Dedifferentiated amniotic fluid mesenchymal stem cell (primary cell): ENCODE measurements around the gene ERGIC1.
"Not testable (repeated sequence)": the region's sequence is repeated elsewhere in the genome, so short reads cannot be mapped to it uniquely, and the experiment has no call there.

ENCODE experiments used
- DNase-seq: peaks from one replicate; pipeline ENCODE4 v3.0.0-alpha.2; 2016; ENCODE audit errors: extremely low spot score

ERGIC1 gene

DNA sequence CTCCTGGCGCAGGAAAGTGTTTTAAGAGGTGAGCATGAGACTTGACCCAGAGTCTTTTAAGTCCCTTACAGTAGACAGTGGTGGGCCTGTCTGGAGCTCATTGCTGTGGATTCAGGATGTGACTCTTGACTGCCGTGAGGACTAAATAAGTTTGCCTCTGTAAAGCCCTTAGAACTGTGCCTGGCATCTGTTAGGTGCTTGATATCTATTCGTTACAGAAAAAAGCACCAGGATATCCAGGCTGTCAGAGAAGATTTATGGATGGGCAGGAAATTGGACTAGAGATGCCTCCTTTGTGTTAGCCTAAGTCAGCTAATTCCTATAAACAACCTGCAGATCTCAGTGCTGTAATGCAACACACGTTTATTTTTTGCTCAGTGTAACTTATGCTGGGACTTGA, 12.6 kb downstream of the ERGIC1 start:
- DNase-seq = no peak

GRCh38 chr5:172847584-172847983, 13.5 kb downstream of the ERGIC1 start:
- DNase-seq = not testable (repeated sequence)

DNA sequence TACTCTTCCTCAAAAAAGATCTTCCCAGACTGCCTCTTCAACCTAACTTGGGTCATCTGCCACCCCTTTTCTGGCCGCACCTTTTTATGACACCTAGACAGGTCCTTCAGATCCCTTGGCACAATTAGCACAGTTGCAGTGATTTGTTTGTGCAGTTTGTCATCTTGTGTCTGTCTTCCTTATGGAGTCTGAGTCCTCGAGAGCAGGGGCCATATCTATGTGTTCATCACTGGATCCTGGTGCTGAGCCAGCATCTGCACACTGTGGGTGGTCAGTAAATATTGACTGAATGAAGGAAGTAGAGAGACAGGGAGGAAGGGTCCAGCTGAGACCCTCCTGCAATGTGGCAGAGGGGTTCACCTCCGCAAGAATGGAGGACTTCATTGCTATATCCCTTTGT, 14.4 kb downstream of the ERGIC1 start:
- DNase-seq = no peak

DNA sequence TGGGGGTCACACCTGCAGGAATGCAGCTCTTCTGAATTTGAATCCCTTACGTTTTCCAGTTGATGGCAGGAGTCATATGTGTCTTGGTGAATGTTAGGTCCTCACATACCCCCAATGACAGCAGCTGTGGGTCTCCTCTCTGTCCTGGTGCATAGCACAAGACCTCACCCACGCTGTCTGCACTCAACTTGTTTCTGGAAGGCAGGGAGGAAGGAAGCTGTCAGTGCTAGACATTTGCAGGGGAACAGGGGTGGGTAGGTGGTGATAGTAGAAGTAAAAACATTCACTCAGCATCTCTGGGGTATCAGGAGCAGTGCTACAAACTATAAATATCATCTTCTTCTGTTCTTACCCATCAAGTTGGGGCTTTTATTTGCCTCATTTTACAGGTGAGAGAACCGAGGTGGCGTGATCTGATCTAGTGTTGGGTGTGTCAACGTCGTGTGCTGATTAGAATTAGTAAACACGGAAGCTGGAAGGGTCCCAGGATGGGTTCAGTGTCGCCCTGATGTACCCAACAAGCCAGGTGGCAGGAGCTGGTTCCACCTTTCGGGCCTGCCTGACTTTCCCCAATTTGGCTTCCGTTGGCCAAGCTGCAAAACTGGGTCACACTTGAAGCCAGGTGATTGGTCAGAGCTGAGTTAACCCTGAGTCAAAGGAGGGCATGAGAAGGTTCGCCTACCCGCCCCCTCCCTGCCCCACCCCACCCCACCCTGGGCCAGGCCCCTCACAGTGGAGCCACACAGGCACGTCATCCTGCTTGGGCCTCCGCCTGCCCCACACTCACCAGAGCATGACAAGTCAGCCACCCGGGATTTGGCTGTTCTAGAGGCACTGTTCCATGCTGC, 15.8 kb downstream of the ERGIC1 start:
- no peak for DNase-seq

- no peak for DNase-seq
Observed at GRCh38 chr5:172850454-172850797, 16.4 kb downstream of the ERGIC1 start.

GRCh38 chr5:172851254-172851653, 17.2 kb downstream of the ERGIC1 start:
- DNase-seq = not testable (repeated sequence)

- DNase-seq = no peak
Observed at GRCh38 chr5:172852490-172853354, 18.7 kb downstream of the ERGIC1 start.

DNA sequence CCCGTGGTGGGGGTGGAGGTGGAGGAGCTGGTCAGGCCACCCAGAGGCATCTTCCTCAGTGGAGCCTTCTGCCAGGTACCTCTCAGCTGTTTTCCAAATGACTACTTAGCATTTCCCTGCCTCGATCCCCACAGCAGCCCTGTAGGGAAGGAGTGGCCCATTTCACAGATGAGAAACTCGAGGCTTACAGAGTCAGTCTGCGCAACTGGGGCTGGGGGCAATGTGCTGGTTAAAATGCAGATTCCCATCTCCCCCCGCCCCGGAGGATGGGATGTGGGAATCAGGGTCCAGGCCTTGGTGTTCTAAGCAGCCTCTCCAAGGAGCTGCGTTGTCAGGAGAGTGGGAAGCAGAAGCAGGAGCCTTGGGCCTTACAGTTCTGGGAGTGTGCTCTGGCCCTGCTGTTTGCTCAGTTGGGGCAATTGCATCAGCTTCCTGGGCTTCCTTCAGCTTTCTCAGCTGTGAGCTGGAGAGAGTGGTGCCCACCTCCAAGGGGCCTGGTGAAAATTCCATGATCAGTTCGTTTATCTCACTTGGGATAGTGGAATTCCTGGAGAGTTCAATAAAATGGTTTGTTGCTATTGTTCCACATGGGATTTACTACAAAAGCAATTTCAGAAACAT, 19.4 kb downstream of the ERGIC1 start:
- no peak for DNase-seq

DNA sequence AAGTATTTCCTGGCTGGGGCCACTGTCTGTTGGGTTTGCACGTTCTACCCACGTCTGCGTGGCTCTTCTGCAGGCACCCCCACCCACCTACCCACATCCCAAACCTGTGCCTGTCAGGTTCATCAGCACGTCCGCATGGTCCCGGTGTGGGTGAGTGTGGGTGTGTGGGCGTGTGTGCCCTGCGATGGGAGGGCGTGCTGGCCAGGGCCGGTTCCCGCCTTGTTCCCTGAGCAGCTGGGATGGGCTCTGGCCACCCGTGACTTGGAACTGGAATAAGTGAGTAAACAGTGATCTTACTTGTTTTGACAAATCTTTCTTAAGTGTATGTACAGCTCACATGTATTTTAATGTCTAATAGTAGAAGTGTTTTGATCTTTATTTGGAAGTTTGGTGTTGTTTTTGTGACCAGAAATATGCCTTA, 20.4 kb downstream of the ERGIC1 start:
- no peak for DNase-seq

DNA sequence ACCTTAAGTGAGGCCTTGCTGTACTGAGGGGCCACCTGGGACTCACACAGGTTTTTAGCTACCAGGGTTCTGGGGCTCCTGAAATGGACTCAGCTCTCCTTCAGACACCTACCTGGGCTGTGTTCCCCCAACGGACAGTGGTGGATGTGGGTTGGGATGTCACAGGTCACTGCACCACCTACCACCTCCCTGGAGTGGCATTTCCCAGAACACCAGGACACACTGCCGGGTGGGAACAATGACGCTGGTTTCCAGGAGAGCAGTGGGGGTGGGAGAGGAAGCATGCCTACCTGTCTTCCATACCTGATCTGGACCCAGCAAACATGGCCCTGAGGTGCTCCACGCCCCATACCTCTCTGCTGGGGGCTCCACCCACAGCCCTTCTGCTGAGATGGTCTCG, 20.9 kb downstream of the ERGIC1 start:
- no peak for DNase-seq

DNA sequence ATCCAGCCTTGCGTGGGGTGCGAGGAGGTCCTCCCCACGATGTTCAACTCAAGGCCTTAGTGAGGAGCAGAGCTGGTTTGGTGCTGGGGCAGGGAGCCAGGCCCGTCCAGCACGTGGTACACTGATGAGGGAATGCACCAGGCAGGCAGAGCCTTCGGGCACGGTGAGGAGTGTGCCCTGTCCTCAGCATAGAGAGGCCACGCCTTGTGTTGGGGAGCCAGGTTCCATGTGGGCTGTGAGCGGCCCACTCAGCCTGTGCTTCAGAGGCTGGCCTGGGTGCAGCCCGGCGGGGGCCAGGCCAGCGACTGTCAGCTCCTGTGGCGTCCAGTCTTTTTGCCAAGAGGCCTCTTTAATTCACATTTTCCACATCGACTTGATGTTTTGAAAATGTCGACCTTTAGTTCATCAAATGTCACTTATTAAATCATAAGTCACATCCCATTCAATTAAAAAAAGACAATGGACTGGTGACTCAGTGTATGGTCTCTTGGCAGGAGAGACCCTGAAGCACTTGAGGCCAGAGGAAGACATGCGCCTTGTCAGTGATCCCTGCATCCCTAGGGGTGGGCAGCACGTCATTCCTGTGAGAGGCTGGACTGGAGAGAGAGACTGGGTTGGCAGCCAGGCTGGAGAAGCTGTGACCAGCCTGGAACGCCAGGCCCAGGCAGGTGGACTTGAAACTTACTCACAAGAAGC, 21.7 kb downstream of the ERGIC1 start:
- no peak for DNase-seq

DNA sequence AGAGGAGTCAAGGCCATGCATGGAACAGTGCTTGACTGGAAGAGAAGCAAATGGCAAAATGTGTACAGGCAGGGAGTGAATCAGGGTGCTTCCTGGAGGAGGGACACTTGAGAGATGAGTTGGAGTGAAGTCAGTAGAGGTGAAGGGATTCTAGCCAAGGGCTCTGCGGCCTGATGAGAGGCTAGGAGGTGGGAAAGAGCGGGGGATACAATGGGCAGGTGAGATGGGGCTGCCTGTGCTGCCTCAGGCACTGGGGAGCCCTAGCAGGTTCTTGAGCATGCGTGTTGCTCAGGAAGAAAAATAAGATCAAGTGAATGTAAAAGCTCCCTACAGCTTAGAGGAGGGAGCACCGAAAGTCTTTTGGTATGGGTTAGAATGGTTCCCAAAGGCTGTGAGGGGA, 22.3 kb downstream of the ERGIC1 start:
- DNase-seq = no peak

DNA sequence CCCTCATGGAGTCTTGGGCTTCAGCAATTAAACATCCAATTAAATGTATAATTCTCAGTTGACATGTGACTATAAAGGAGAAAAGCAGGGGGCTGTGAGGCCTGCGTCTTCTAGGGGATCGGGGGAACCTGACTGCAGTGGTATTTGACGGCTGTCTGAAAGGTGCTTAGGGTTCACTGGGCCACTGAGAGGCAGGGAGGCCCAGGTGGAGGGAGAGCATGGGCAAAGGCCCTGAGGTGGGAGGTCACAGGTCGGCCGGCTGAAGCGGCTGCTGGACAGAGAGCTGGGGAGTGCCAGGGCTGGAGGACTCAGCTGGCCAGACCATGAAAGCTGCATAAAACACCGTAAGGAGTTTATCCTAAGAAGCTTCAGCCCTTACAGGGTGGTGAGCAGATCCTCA, 23.9 kb downstream of the ERGIC1 start:
- no peak for DNase-seq

- DNase-seq = no peak
Observed at GRCh38 chr5:172858511-172858989, 24.5 kb downstream of the ERGIC1 start.

DNA sequence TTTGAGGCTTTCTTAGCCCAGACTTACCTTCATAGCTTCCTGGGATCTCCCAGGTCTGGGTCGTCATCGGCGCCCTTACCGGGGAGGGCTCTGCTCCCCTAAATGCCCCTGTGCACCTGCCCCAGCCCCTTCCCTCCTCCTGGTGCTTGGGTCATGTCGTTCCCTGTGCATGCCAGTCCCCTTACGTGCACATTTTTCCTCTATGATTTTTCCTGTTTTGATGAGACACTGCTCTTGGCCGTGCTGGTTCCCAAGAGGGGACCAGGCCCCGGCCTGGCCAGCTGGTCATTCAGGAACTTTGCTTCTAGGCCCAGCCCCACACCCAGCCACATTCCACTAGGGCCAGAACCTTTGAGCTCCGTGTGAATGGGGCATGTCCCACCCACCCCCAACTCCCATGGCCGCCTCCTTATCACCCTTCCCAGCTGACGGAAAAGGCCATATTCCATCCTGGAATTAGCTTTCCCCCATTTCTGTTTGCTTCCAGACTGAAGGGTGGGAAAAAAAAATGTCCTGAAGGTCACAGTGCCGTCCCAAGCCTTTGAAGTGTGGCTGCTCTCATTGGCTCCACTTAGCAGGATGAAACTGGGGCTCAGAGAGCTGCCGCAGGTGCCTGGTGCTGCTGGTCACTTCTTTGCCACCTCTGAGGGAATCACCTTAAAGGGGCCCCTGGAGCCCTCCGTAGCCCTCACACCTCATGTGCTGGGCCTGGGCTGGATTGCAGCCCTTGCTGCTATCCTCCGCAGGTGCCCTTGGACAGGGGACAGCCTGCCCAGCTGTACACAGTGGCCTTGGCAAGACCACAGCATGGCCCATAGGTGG, 25.1 kb downstream of the ERGIC1 start:
- DNase-seq = no peak

GRCh38 chr5:172859966-172860365, 25.9 kb downstream of the ERGIC1 start:
- no peak for DNase-seq

GRCh38 chr5:172860520-172861443, 26.7 kb downstream of the ERGIC1 start:
- no peak for DNase-seq

DNA sequence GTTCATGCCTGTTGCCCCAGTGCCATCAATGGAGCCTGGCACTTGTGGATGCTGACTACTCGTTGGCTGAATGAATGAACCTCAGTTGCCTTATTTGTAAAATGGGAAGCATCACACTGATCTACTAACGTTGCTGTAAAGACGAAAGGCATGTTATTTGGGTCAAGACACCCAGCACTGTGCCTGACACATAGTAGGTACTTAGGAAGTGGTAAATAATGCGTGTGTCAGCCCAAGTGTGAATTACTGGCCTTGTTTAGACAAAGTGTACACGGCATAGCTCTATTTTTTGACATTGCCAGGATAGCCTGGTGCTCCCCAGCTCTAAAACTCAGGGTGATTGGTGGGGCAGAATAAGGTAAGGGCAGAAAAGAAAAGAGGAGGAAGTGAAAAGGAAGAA, 27.4 kb downstream of the ERGIC1 start:
- no peak for DNase-seq

- DNase-seq = no peak
Observed at GRCh38 chr5:172862165-172862801, 28.2 kb downstream of the ERGIC1 start.
